Mesenchymal stem cell (in vitro differentiated cells and primary cell): ENCODE data around the gene TRIM42.

ENCODE experiments used
- DNase-seq: peaks from one replicate; pipeline ENCODE4 v3.0.0-alpha.2; 2013
- H2AFZ ChIP-seq: one replicate; pipeline ENCODE4 v1.6.1; 2013; ENCODE audit warnings: low read depth, mild to moderate bottlenecking, control low read depth, inconsistent platforms, low read length, moderate library complexity
- H2AK5ac ChIP-seq: 2 replicates; pipeline ENCODE4 v1.6.1; 2013; ENCODE audit warnings: low read length, moderate library complexity, mild to moderate bottlenecking, inconsistent platforms; ENCODE audit not compliant: severe bottlenecking
- H2BK120ac ChIP-seq: one replicate; pipeline ENCODE4 v1.6.1; 2013; ENCODE audit warnings: low read depth, mild to moderate bottlenecking, inconsistent platforms, low read length, moderate library complexity
- H2BK12ac ChIP-seq, 2 experiments: one replicate each; pipeline ENCODE4 v1.6.1; 2013; ENCODE audit warnings: inconsistent platforms in 2 of 2, low read length in 2 of 2, mild to moderate bottlenecking in 2 of 2, moderate library complexity in 2 of 2, control low read depth in 1 of 2
- H2BK15ac ChIP-seq: one replicate; pipeline ENCODE4 v1.6.1; 2013; ENCODE audit warnings: mild to moderate bottlenecking, low read depth, inconsistent platforms; ENCODE audit not compliant: poor library complexity, severe bottlenecking
- H2BK5ac ChIP-seq: 2 replicates; pipeline ENCODE4 v1.6.1; 2013; ENCODE audit warnings: low read depth, mild to moderate bottlenecking, low read length, control low read depth, inconsistent platforms; ENCODE audit not compliant: poor library complexity, severe bottlenecking
- H3K14ac ChIP-seq, 2 experiments: one replicate each; pipeline ENCODE4 v1.6.1; 2013; ENCODE audit warnings: inconsistent platforms in 2 of 2, low read length in 2 of 2, control low read depth in 1 of 2, mild to moderate bottlenecking in 1 of 2, moderate library complexity in 1 of 2
- H3K18ac ChIP-seq, 2 experiments: one replicate each; pipeline ENCODE4 v1.6.1; 2013; ENCODE audit warnings: inconsistent platforms in 2 of 2, low read length in 2 of 2, control low read depth in 1 of 2, low read depth in 1 of 2, mild to moderate bottlenecking in 1 of 2
- H3K23ac ChIP-seq, 2 experiments: one replicate each; pipeline ENCODE4 v1.6.1; 2013; ENCODE audit warnings: inconsistent platforms in 2 of 2, low read length in 2 of 2, mild to moderate bottlenecking in 2 of 2, moderate library complexity in 2 of 2, control low read depth in 1 of 2
- H3K27ac ChIP-seq: 2 replicates; pipeline ENCODE4 v1.5.1; 2013; ENCODE audit warnings: mild to moderate bottlenecking, moderate library complexity, low read length, control low read depth, inconsistent platforms; ENCODE audit not compliant: poor library complexity, severe bottlenecking
- H3K27me3 ChIP-seq, 2 experiments: 2 replicates each; pipeline versions ENCODE4 v1.6.1 to v1.7.0; 2013; ENCODE audit warnings: low read length in 2 of 2, mild to moderate bottlenecking in 2 of 2, moderate library complexity in 2 of 2, control low read depth in 1 of 2, inconsistent platforms in 1 of 2; ENCODE audit not compliant: control insufficient read depth in 1 of 2, insufficient read depth in 1 of 2
- H3K36me3 ChIP-seq, 2 experiments: 2 replicates each; pipeline versions ENCODE4 v1.6.1 to v1.7.0; 2013; ENCODE audit warnings: low read length in 2 of 2, control low read depth in 1 of 2, inconsistent platforms in 1 of 2, low read depth in 1 of 2, mild to moderate bottlenecking in 1 of 2; ENCODE audit not compliant: insufficient read depth in 2 of 2, control insufficient read depth in 1 of 2
- H3K4ac ChIP-seq, 2 experiments: one replicate each; pipeline ENCODE4 v1.6.1; 2013; ENCODE audit warnings: inconsistent platforms in 2 of 2, low read length in 2 of 2, mild to moderate bottlenecking in 2 of 2, moderate library complexity in 2 of 2, control low read depth in 1 of 2, low read depth in 1 of 2
- H3K4me1 ChIP-seq: 2 replicates; pipeline ENCODE4 v1.6.1; 2013; ENCODE audit warnings: low read depth, low read length, control low read depth; ENCODE audit not compliant: control insufficient read depth, insufficient read depth
- H3K4me2 ChIP-seq: 2 replicates; pipeline ENCODE4 v1.6.1; 2013; ENCODE audit warnings: low read length, mild to moderate bottlenecking, inconsistent platforms; ENCODE audit not compliant: poor library complexity, severe bottlenecking
- H3K4me3 ChIP-seq, 2 experiments: 2 replicates each; pipeline versions ENCODE4 v1.5.1 to v1.7.0; 2013; ENCODE audit warnings: low read length in 2 of 2, mild to moderate bottlenecking in 2 of 2, control low read depth in 1 of 2, low read depth in 1 of 2; ENCODE audit not compliant: insufficient read depth in 1 of 2
- H3K79me1 ChIP-seq: replicated peaks from 2 replicates; pipeline ENCODE4 v1.6.1; 2013; ENCODE audit warnings: mild to moderate bottlenecking, control low read depth, low read length, inconsistent platforms; ENCODE audit not compliant: poor library complexity, severe bottlenecking
- H3K9ac ChIP-seq: 2 replicates; pipeline ENCODE4 v1.7.0; 2013; ENCODE audit warnings: mild to moderate bottlenecking, low read length, moderate library complexity
- H3K9me3 ChIP-seq: 2 replicates; pipeline ENCODE4 v1.7.0; 2013; ENCODE audit warnings: mild to moderate bottlenecking, low read length; ENCODE audit not compliant: control insufficient read depth
- H4K8ac ChIP-seq: one replicate; pipeline ENCODE4 v1.6.1; 2013; ENCODE audit warnings: inconsistent platforms, mild to moderate bottlenecking, low read length, moderate library complexity
- H4K91ac ChIP-seq: one replicate; pipeline ENCODE4 v1.6.1; 2013; ENCODE audit warnings: mild to moderate bottlenecking, low read length, inconsistent platforms
- WGBS: methylation state at CpG from one replicate; pipeline ENCODE4 v1.1.7; 2013; ENCODE audit warnings: mixed read lengths; 5-methylcytosine and 5-hydroxymethylcytosine counted together

TRIM42 gene

GRCh38 chr3:140712301-140712700 is 34.4 kb downstream of the TRIM42 start:
- Histone ChIP-seq H3K27ac (no peak overlapping the region), H3K4me1 (no peaks in the 10 kb centered on the region), H2BK15ac (no peak overlapping the region), H3K9me3 (no peaks in the 10 kb centered on the region), H3K36me3 (no peaks in the 10 kb centered on the region), H3K18ac (no peak overlapping the region), H4K91ac (no peak overlapping the region), H4K8ac (no peak overlapping the region), H2BK120ac (no peak overlapping the region), H3K9ac (no peak overlapping the region), H3K23ac (no peak overlapping the region), H3K14ac (no peak overlapping the region), H2AFZ (no peak overlapping the region), H3K79me1 (no peaks in the 10 kb centered on the region), H2AK5ac (no peak overlapping the region), H3K4me3 (no peak overlapping the region), H3K4me2 (no peak overlapping the region), H2BK12ac (no peak overlapping the region), H3K27me3 (no peaks in the 10 kb centered on the region), H2BK5ac (no peak overlapping the region), H3K4ac (no peak overlapping the region)
- DNase-seq: no peak
- WGBS: 62% methylated on average over 3 of the region's 3 CpGs

- Histone ChIP-seq H3K27me3 (no peaks in the 10 kb centered on the region), H3K4me1 (no peaks in the 10 kb centered on the region), H3K27ac (no peak overlapping the region), H4K91ac (no peak overlapping the region), H2BK120ac (no peak overlapping the region), H4K8ac (no peak overlapping the region), H3K23ac (no peak overlapping the region), H2BK15ac (no peak overlapping the region), H2AFZ (no peak overlapping the region), H3K79me1 (no peaks in the 10 kb centered on the region), H3K9ac (no peak overlapping the region), H3K14ac (no peak overlapping the region), H3K4ac (no peak overlapping the region), H3K9me3 (no peaks in the 10 kb centered on the region), H2AK5ac (no peak overlapping the region), H3K18ac (no peak overlapping the region), H3K4me3 (no peak overlapping the region), H3K36me3 (no peaks in the 10 kb centered on the region), H3K4me2 (no peak overlapping the region), H2BK12ac (no peak overlapping the region), H2BK5ac (no peak overlapping the region)
- 79% methylated on average over 10 of the region's 10 CpGs for WGBS
- no peak for DNase-seq
These were observed 37.2 kb downstream of the TRIM42 start for GRCh38 chr3:140715035-140715434.

GRCh38 chr3:140717921-140718320 is 40.1 kb downstream of the TRIM42 start:
- no peak overlapping the region for H2BK12ac ChIP-seq
- no peak overlapping the region for H4K91ac ChIP-seq
- no peak overlapping the region for H2BK15ac ChIP-seq
- no peak for DNase-seq
- H2BK5ac ChIP-seq: no peak overlapping the region
- no peak overlapping the region for H3K9ac ChIP-seq
- H3K27me3 ChIP-seq: no peaks in the 10 kb centered on the region
- 60% methylated on average over 2 of the region's 3 CpGs for WGBS
- H3K4me3 ChIP-seq: no peak overlapping the region
- H3K9me3 ChIP-seq: no peaks in the 10 kb centered on the region
- no peak overlapping the region for H3K23ac ChIP-seq
- no peak overlapping the region for H2AK5ac ChIP-seq
- no peak overlapping the region for H4K8ac ChIP-seq
- H2AFZ ChIP-seq: no peak overlapping the region
- no peak overlapping the region for H3K4me2 ChIP-seq
- no peaks in the 10 kb centered on the region for H3K36me3 ChIP-seq
- H3K4me1 ChIP-seq: no peaks in the 10 kb centered on the region
- H3K14ac ChIP-seq: no peak overlapping the region
- H2BK120ac ChIP-seq: no peak overlapping the region
- no peak overlapping the region for H3K4ac ChIP-seq
- H3K18ac ChIP-seq: no peak overlapping the region
- no peaks in the 10 kb centered on the region for H3K79me1 ChIP-seq
- H3K27ac ChIP-seq: no peak overlapping the region

GRCh38 chr3:140719841-140720614 is 42.2 kb downstream of the TRIM42 start:
- Histone ChIP-seq H2AFZ (no peak overlapping the region), H3K4me1 (peaks cover 1% of the 10 kb centered on the region), H2BK12ac (no peak overlapping the region), H3K14ac (no peak overlapping the region), H2AK5ac (no peak overlapping the region), H4K8ac (no peak overlapping the region), H3K27me3 (no peaks in the 10 kb centered on the region), H3K9ac (no peak overlapping the region), H2BK5ac (no peak overlapping the region), H3K4me3 (no peak overlapping the region), H3K79me1 (no peaks in the 10 kb centered on the region), H3K18ac (no peak overlapping the region), H3K36me3 (no peaks in the 10 kb centered on the region), H4K91ac (no peak overlapping the region), H3K9me3 (no peaks in the 10 kb centered on the region), H3K4me2 (no peak overlapping the region), H3K4ac (no peak overlapping the region), H3K27ac (no peak overlapping the region), H2BK15ac (no peak overlapping the region), H3K23ac (no peak overlapping the region), H2BK120ac (no peak overlapping the region)
- 81% methylated on average over 5 of the region's 5 CpGs for WGBS
- DNase-seq: no peak
